Activated naive CD4-positive, alpha-beta T cell treated with anti-CD3 and anti-CD28 coated beads, Interleukin-2, amount 10 ng/mL, durations not matched to agents 7 days and 5 days (primary cell): ENCODE measurements around the gene ABI3BP.

Source experiments
- CTCF ChIA-PET: fragments of 350-600 bp; sonication (Branson Sonifier 250); formaldehyde crosslinking; loops from one replicate; lab custom pipeline; 2021; ENCODE audit warnings: antibody characterized with exemption; lab: Charles Lee
- DNase-seq: peaks from one replicate; pipeline ENCODE4 v3.0.0-alpha.2; 2020
- H3K27ac Mint-ChIP-seq: one replicate; pipeline ENCODE4 v1.8.0; 2021; ENCODE audit warnings: mild to moderate bottlenecking, moderate library complexity, mixed read lengths
- H3K27me3 Mint-ChIP-seq: one replicate; pipeline ENCODE4 v1.8.0; 2021; ENCODE audit warnings: mild to moderate bottlenecking, mixed read lengths
- H3K36me3 Mint-ChIP-seq: one replicate; pipeline ENCODE4 v1.8.0; 2021; ENCODE audit warnings: mixed read lengths
- H3K4me1 Mint-ChIP-seq: one replicate; pipeline ENCODE4 v1.8.0; 2021; ENCODE audit warnings: mixed read lengths
- H3K4me3 Mint-ChIP-seq: one replicate; pipeline ENCODE4 v1.8.0; 2021; ENCODE audit warnings: mild to moderate bottlenecking, moderate library complexity, mixed read lengths
- H3K9me3 Mint-ChIP-seq: one replicate; pipeline ENCODE4 v1.8.0; 2021; ENCODE audit warnings: mixed read lengths

The ABI3BP gene

GRCh38 chr3:100871306-100871705 lies 121.9 kb downstream of the ABI3BP start:
- H3K27ac Mint-ChIP-seq, result no peak overlapping the region
- H3K4me1 Mint-ChIP-seq, result no peaks in the 10 kb centered on the region
- CTCF ChIA-PET, result no interaction called here
- H3K9me3 Mint-ChIP-seq, result no peaks in the 10 kb centered on the region
- H3K4me3 Mint-ChIP-seq, result no peak overlapping the region
- peaks cover 6% of the 10 kb centered on the region for H3K27me3 Mint-ChIP-seq
- no peaks in the 10 kb centered on the region for H3K36me3 Mint-ChIP-seq
- DNase-seq, result no peak

- Mint-ChIP-seq H3K36me3 (no peaks in the 10 kb centered on the region), H3K27ac (no peak overlapping the region), H3K27me3 (peaks cover 6% of the 10 kb centered on the region), H3K9me3 (no peaks in the 10 kb centered on the region), H3K4me1 (no peaks in the 10 kb centered on the region), H3K4me3 (no peak overlapping the region)
- CTCF ChIA-PET, result no interaction called here
- DNase-seq, result no peak
Measured at GRCh38 chr3:100869787-100870186, 123.4 kb downstream of the ABI3BP start.

GRCh38 chr3:100868894-100869293 lies 124.3 kb downstream of the ABI3BP start:
- peaks cover 11% of the 10 kb centered on the region for H3K27me3 Mint-ChIP-seq
- CTCF ChIA-PET, result no interaction called here
- no peaks in the 10 kb centered on the region for H3K4me1 Mint-ChIP-seq
- H3K36me3 Mint-ChIP-seq, result no peaks in the 10 kb centered on the region
- H3K4me3 Mint-ChIP-seq, result no peak overlapping the region
- no peak for DNase-seq
- no peak overlapping the region for H3K27ac Mint-ChIP-seq
- H3K9me3 Mint-ChIP-seq, result no peaks in the 10 kb centered on the region

- H3K4me1 Mint-ChIP-seq, result no peaks in the 10 kb centered on the region
- peaks cover 15% of the 10 kb centered on the region for H3K27me3 Mint-ChIP-seq
- H3K36me3 Mint-ChIP-seq, result no peaks in the 10 kb centered on the region
- H3K4me3 Mint-ChIP-seq, result no peak overlapping the region
- no peak overlapping the region for H3K27ac Mint-ChIP-seq
- no peak for DNase-seq
- H3K9me3 Mint-ChIP-seq, result no peaks in the 10 kb centered on the region
- CTCF ChIA-PET, result interaction anchor here (0.5 kb wide), 1 partner anchor 67 kb away, joined by 3 read pairs; no protein-coding TSS in a partner anchor
Measured at GRCh38 chr3:100868096-100868495, 125.1 kb downstream of the ABI3BP start.

- Mint-ChIP-seq H3K4me3 (no peak overlapping the region), H3K9me3 (no peaks in the 10 kb centered on the region), H3K27ac (no peak overlapping the region), H3K4me1 (no peaks in the 10 kb centered on the region), H3K36me3 (no peaks in the 10 kb centered on the region), H3K27me3 (peaks cover 15% of the 10 kb centered on the region)
- DNase-seq, result no peak
- CTCF ChIA-PET, result no interaction called here
Measured at GRCh38 chr3:100865442-100865841, 127.8 kb downstream of the ABI3BP start.

GRCh38 chr3:100864471-100865250 lies 128.6 kb downstream of the ABI3BP start:
- CTCF ChIA-PET, result no interaction called here
- Mint-ChIP-seq H3K4me1 (no peaks in the 10 kb centered on the region), H3K27ac (no peak overlapping the region), H3K9me3 (no peaks in the 10 kb centered on the region), H3K36me3 (no peaks in the 10 kb centered on the region), H3K4me3 (no peak overlapping the region), H3K27me3 (peaks cover 15% of the 10 kb centered on the region)
- no peak for DNase-seq

GRCh38 chr3:100857863-100858262 lies 135.4 kb downstream of the ABI3BP start:
- Mint-ChIP-seq H3K36me3 (no peaks in the 10 kb centered on the region), H3K27me3 (no peaks in the 10 kb centered on the region), H3K4me3 (no peak overlapping the region), H3K4me1 (no peaks in the 10 kb centered on the region), H3K9me3 (no peaks in the 10 kb centered on the region), H3K27ac (no peak overlapping the region)
- CTCF ChIA-PET, result no interaction called here
- DNase-seq, result no peak

- CTCF ChIA-PET, result no interaction called here
- H3K36me3 Mint-ChIP-seq, result no peaks in the 10 kb centered on the region
- H3K27ac Mint-ChIP-seq, result no peak overlapping the region
- H3K4me1 Mint-ChIP-seq, result no peaks in the 10 kb centered on the region
- H3K9me3 Mint-ChIP-seq, result no peaks in the 10 kb centered on the region
- DNase-seq, result no peak
- no peaks in the 10 kb centered on the region for H3K27me3 Mint-ChIP-seq
- no peak overlapping the region for H3K4me3 Mint-ChIP-seq
Measured at GRCh38 chr3:100856821-100857220, 136.4 kb downstream of the ABI3BP start.

- Mint-ChIP-seq H3K36me3 (no peaks in the 10 kb centered on the region), H3K4me1 (no peaks in the 10 kb centered on the region), H3K4me3 (no peak overlapping the region), H3K9me3 (no peaks in the 10 kb centered on the region), H3K27ac (no peak overlapping the region), H3K27me3 (peaks cover 4% of the 10 kb centered on the region)
- CTCF ChIA-PET, result no interaction called here
- no peak for DNase-seq
Measured at GRCh38 chr3:100852840-100853239, 140.4 kb downstream of the ABI3BP start.

- H3K27ac Mint-ChIP-seq, result no peak overlapping the region
- H3K4me3 Mint-ChIP-seq, result no peak overlapping the region
- peaks cover 4% of the 10 kb centered on the region for H3K27me3 Mint-ChIP-seq
- no peaks in the 10 kb centered on the region for H3K4me1 Mint-ChIP-seq
- CTCF ChIA-PET, result no interaction called here
- no peak for DNase-seq
- no peaks in the 10 kb centered on the region for H3K36me3 Mint-ChIP-seq
- H3K9me3 Mint-ChIP-seq, result no peaks in the 10 kb centered on the region
Measured at GRCh38 chr3:100850701-100851100, 142.5 kb downstream of the ABI3BP start.

GRCh38 chr3:100850156-100850555 lies 143.1 kb downstream of the ABI3BP start:
- CTCF ChIA-PET, result no interaction called here
- peaks cover 4% of the 10 kb centered on the region for H3K27me3 Mint-ChIP-seq
- H3K27ac Mint-ChIP-seq, result no peak overlapping the region
- no peaks in the 10 kb centered on the region for H3K4me1 Mint-ChIP-seq
- H3K4me3 Mint-ChIP-seq, result no peak overlapping the region
- H3K9me3 Mint-ChIP-seq, result no peaks in the 10 kb centered on the region
- DNase-seq, result no peak
- no peaks in the 10 kb centered on the region for H3K36me3 Mint-ChIP-seq

- CTCF ChIA-PET, result no interaction called here
- H3K9me3 Mint-ChIP-seq, result no peaks in the 10 kb centered on the region
- H3K4me3 Mint-ChIP-seq, result no peak overlapping the region
- DNase-seq, result no peak
- peaks cover 12% of the 10 kb centered on the region for H3K27me3 Mint-ChIP-seq
- no peak overlapping the region for H3K27ac Mint-ChIP-seq
- no peaks in the 10 kb centered on the region for H3K4me1 Mint-ChIP-seq
- H3K36me3 Mint-ChIP-seq, result no peaks in the 10 kb centered on the region
Measured at GRCh38 chr3:100844063-100844936, 148.9 kb downstream of the ABI3BP start.

- H3K4me1 Mint-ChIP-seq, result no peaks in the 10 kb centered on the region
- no peaks in the 10 kb centered on the region for H3K9me3 Mint-ChIP-seq
- DNase-seq, result no peak
- no peak overlapping the region for H3K4me3 Mint-ChIP-seq
- H3K36me3 Mint-ChIP-seq, result no peaks in the 10 kb centered on the region
- no peak overlapping the region for H3K27ac Mint-ChIP-seq
- CTCF ChIA-PET, result no interaction called here
- H3K27me3 Mint-ChIP-seq, result peaks cover 11% of the 10 kb centered on the region
Measured at GRCh38 chr3:100838157-100838556, 155.1 kb downstream of the ABI3BP start.

GRCh38 chr3:100836661-100837060 lies 156.6 kb downstream of the ABI3BP start:
- DNase-seq, result no peak
- Mint-ChIP-seq H3K4me1 (no peaks in the 10 kb centered on the region), H3K9me3 (no peaks in the 10 kb centered on the region), H3K36me3 (no peaks in the 10 kb centered on the region), H3K27me3 (peaks cover 11% of the 10 kb centered on the region), H3K27ac (no peak overlapping the region), H3K4me3 (no peak overlapping the region)
- CTCF ChIA-PET, result interaction anchor here (0.9 kb wide), 1 partner anchor 40 kb away, joined by 3 read pairs; no protein-coding TSS in a partner anchor

- H3K27me3 Mint-ChIP-seq, result peaks cover 14% of the 10 kb centered on the region
- no peaks in the 10 kb centered on the region for H3K36me3 Mint-ChIP-seq
- H3K4me1 Mint-ChIP-seq, result no peaks in the 10 kb centered on the region
- no peak overlapping the region for H3K27ac Mint-ChIP-seq
- no peak for DNase-seq
- H3K4me3 Mint-ChIP-seq, result no peak overlapping the region
- CTCF ChIA-PET, result no interaction called here
- no peaks in the 10 kb centered on the region for H3K9me3 Mint-ChIP-seq
Measured at GRCh38 chr3:100834332-100834731, 158.9 kb downstream of the ABI3BP start.
